CD4-positive, alpha-beta T cell treated with Interleukin-21 for 1 hour (primary cell): Measurements from ENCODE around the gene UACA.
"Not testable (repeated sequence)": the region's sequence is repeated elsewhere in the genome, so short reads cannot be mapped to it uniquely, and the experiment has no call there.

Experiments used
- DNase-seq: peaks from one replicate; pipeline ENCODE4 v3.0.0-alpha.2; 2020

UACA gene

DNA sequence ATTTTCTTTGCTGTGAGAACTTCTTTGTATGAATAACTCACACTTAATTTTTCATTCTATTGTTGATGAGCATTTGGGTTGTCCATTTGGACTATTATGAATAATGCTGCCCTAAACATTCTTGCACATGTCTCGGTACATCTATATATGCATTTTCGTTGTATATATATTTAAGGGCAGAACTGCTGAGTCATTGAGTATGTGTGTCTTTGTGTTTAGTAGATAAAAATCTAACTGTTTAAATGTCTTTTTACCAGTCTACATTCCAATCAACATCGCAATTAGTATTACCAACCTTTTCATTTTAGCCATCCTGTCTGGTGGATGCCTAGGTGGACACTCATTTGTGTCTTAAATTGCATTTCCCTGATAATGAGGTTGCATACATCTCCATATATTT, 144.4 kb downstream of the UACA start:
- no peak for DNase-seq

DNA sequence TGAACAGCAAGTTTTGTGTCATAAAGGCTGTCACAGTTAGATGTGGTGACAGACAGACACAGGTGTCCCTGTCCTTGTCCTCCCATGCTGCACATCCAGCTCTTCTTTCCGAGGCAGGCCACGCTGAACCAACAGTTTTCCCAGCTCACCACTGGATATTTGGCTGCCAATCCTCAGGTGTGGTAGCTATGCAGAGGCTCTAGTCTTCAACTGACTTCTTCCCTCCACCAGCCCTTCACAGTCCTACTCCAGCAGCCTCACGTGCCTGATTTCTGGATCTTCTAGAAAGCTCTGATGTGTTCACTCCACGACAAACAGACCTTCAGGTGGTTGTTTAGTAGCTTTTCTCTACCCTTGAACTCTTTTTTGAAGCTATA, 145.5 kb downstream of the UACA start:
- no peak for DNase-seq

DNA sequence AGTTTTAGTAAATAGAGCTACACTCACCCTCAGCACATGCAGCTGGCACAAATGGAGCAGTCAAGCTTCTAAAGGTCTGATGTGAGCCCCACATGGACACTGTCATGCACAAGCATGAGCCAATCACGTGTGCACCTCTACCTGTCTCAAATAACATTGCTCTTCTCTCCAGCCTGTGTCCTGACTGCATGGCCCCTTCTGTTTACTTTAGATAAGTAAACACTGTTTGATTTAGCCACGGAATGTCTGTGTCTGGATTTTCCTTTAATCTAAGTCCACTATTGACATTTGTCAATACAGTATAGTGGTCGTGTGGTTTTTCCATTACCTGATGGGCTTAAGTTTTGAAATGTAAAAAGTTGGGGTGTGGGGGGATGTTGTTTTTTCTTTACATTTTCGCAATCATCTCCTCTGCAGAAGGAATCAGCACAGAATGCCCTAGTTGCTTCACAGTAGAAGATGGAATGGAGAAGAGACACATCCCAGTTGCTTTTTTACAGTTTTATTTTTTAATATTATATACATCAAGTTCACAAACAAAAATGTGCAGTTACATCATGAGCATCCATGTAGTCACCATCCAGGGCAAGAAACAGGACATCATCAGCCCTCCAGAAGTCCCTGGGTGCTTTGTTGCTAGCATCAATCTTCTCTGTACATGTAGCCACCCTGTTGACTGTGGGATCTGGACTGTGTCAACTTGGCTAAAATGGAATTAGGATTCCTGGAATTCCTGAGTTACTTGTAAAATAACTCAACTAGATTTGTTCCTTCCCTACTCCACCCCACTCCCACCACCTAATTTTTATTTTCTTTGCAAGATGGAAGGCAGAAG, 146.1 kb downstream of the UACA start:
- no peak for DNase-seq

DNA sequence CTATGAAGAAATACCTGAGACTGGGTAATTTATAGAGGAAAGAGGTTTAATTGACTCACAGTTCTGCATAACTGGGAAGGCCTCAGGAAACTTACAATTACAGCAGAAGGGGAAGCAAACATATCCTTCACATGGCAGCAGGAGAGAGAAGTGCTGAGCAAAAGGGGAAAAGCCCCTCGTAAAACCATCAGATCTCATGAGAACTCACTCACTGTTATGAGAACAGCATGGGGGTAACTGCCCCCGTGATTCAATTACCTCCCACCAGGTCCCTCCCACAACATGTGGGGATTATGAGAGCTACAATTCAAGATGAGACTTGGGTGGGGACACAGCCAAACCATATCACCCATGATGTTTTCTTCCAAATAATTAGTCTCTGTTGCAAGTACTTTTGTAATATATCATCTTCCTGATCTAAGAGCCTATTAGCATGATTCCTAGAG, 147.0 kb downstream of the UACA start:
- not testable (repeated sequence) for DNase-seq

DNA sequence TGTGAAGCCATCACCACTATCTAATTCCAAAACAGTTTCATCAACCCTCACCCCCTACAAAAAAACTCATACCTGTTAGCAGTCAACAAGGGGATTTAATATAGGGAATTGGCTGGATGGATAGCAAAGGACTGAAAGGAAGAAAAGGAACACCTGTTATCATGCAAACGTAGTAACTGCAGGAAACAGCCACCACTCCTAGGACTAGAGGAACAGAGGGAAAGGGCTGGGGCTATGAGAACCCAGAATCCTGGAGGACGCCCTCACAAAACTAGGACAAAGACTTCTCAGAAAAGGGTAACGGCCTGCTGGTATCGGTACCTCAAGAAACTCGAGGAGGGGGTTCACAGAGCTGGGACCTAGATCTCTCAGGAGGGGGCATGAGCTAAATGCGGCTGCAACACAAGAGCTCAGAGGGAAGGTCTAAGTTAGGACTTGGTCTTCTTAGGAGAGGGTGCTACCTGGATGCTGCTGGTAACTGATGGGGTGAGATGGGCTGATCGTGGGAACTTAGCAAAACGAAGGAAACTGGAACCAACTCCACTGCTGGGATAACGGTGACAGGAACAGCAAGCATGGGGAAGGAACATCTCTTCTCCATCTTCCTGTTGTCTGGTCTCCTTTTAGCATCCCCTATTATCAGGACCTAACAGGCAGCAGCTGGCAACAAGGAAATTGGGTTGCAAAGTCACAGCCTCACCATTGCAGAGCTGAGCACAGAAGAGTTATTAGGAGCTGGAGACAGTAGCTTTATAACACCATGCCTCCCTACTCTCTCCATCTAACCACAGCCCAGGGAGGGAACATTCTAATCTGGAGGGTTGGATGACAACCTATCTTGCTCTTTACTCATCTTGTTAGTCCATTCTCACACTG, 147.7 kb downstream of the UACA start:
- DNase-seq, result no peak

DNA sequence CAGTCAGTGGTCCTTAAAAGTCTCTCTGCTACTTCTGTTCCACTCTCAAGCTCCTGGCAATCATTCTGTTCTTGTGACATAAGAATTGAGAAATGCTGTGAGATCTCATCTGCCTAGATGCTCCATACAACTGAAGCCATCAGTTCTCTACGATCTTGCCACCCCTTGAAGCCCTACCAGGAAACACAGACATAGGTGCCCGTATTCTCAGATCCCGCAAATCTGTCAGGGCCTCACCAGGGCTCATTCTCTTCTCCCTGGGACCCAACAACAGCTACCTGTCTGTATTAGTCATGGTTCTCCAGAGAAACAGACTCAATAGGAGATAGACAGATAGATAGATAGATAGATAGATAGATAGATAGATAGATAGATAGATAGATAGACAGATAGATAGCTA, 149.1 kb downstream of the UACA start:
- no peak for DNase-seq

DNA sequence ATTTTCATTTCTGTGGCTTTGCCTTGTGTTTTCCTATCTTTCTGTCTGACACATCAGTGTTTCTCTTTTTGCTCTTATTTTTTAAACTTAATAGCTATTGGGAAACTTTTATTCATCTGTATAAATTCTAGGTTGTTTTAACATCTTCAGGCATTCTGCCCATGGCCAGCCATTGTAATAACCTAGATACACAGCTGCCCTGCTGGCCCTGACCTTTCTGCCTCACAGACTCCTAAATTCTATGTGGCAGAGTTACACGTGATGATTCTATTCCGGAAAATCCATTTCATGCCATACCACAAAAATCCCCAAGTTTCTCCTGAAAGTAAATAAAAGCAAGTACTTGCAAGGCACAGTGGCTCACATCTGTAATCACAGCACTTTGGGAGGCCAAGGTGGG, 150.1 kb downstream of the UACA start:
- DNase-seq, result no peak

DNA sequence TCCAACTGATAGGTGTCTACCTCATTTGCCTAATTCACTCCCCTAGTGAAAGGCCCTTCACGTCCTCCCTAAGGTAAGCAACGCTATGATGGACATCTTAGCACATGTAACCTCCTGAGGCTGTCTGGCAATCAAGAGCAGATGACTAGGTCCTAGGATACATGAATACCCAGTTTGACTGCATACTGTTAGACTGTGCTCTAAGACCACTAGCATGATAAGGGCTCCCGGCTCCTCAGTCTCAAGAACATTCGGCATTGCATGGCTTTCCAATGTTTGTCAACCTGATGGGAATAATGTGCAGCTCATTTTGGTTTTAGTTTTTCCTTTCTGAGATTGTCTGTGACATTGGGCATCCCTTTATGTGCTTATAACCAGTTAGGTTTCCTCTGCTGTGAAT, 152.1 kb downstream of the UACA start:
- no peak for DNase-seq

DNA sequence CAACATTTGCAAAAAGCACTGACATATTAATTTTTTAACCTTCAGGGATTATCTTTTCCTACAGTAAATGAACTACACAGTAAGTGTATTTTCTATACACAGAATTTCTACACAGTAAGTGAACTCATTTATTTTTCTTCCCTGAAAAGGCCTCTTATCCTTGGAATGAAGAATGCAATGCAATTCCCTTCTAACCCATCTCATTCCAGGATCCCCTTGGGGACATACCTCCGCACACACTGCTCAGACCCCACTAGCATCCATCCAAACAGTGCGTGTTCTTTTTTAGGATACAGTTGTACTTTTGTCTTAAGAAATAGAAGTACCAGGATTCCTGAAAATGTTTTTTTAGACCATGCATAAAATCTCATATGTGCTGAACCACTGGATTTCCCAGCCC, 152.8 kb downstream of the UACA start:
- no peak for DNase-seq

DNA sequence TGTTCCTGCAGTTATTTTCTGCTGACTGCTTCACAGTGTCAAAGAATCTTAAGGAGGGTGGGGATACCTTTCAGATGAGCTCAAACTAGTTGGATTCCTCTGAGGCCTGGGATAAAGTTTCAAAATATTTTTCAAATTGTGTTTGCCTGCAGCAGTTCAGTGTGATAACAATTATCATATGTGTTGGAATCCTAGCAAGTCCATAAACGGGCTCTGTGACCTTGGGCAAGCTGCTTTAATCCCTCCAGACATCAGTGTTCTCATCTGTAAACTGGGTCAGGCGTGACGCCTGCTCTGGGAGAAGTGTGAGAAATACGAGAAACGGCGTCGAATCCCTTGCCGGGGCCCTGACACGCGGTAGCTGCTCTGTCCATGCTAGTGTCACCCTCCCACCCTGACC, 153.5 kb downstream of the UACA start:
- DNase-seq, result no peak

DNA sequence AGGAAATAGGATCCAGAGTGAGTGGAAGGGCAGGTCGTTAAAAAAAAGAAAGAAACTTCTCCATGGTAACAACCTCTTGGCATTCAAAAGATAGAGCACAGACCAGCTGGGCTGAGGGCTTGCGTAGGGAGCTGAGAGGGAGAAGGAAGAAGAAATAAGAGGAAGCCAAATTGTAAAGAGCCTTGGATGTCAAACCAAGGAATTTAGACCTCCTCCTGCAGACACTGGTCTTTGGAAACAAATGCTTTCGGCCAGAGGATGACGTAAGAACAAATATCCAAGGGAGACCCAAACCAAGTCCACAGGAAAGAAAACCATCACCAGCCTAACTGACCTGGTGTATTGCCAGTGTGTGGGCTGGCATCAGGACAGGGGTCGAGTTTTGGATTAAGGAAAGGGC, 155.2 kb downstream of the UACA start:
- DNase-seq, result no peak

DNA sequence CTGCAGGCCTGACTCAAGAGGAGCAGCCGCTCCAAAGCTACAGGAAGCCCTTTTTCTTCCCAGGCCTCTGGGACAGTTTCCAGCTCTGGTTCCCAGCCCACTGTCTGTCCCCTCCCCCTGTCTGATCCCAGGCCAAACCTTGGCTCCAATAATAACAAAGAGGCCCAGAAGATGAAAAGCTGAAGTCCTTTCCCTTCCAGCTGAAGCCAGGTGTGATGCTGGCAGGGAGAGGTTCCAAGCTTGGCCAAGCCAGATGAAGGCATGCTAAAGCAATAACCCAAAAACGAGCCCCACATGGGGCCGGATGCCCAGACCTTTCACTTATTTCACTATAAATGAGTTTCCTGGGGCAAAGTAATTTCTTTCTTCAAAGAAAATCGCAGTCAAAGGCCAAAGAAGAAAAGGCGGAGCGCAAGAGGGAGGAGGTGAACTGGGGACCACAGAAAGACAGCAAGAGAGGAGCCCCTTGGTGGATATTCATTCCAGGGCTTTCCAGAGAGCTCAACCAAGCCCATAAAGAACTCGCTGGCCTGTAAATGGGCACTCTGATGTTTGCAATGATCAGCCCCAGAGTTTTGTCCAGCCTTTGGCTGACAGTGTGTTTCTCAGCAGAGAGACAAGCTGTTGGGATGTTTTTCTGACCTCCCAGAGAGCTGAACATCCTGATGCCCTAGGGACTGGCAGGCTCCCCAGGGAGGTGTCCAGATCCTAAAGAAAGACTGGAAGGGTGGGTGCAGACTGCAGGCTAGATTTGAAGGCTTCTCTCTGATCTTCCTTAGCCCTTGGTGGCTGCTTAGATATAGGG, 157.6 kb downstream of the UACA start:
- no peak for DNase-seq

DNA sequence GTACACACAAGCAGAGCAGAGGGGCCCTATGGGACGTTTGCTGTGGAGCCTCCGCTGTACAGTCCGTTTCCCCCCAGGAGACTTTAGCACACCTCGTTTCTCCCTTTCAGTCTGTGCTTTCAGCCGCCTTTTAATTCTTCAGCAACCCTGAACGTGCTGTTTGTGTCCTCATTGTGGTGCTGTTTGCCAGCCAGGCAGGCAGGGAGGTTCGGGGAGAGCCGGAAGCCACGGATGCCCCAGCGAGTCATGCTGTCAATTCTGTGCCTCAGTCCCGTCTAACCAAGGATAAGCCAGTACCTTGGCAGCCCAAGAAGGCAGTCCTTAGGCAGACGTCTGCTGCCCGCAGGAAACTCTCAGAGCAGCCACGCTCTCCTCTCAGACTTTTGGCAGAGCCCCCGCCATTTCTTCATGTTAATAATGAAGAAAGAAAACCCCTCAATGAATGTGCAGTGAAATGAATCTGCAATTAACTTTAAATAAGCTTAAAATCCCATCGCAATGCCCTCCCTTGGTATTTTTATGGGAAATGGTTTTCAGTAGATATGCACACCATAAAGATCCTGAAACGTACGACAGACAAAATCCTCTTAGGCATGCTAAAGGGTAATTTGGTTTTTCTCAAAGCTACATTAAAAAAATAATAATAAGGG, 158.6 kb downstream of the UACA start:
- no peak for DNase-seq
